ENCODE data around the gene IL1RAP.

DNA sequence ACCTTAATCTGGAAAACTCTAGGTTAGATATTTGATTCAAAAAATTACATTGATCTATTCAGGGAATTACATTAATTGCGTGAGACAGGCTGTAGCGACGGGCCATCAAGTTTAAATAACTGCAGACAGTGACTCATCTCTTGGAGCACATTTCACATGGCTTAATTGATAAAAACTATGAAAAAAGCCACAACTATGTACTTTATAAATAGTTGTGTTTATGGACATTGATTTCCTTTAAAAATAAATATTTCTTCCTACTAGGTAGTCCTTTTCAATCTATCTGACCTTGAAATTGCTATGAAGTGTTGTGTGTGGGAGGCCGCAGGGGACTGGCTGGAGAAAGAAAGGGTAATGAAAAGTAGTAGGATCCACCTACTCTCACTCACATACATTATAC lies 157.8 kb downstream of the IL1RAP start:
- TF ChIP-seq POLR2A (IDR thresholded peaks at IDR 0.05) (no peak), POLR2AphosphoS5 (IDR thresholded peaks at IDR 0.05) (no peak), EP300 (IDR thresholded peaks at IDR 0.05) (no peak)
- TF ChIP-seq, protein P1, sequence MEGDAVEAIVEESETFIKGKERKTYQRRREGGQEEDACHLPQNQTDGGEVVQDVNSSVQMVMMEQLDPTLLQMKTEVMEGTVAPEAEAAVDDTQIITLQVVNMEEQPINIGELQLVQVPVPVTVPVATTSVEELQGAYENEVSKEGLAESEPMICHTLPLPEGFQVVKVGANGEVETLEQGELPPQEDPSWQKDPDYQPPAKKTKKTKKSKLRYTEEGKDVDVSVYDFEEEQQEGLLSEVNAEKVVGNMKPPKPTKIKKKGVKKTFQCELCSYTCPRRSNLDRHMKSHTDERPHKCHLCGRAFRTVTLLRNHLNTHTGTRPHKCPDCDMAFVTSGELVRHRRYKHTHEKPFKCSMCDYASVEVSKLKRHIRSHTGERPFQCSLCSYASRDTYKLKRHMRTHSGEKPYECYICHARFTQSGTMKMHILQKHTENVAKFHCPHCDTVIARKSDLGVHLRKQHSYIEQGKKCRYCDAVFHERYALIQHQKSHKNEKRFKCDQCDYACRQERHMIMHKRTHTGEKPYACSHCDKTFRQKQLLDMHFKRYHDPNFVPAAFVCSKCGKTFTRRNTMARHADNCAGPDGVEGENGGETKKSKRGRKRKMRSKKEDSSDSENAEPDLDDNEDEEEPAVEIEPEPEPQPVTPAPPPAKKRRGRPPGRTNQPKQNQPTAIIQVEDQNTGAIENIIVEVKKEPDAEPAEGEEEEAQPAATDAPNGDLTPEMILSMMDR (IDR thresholded peaks at IDR 0.05), result no peak

All from sigmoid colon (tissue), 4 donors.